GM12801 (cell line): ENCODE results near the gene PCAT6.

ENCODE experiments used
- CTCF ChIP-seq: IDR thresholded peaks from one replicate; pipeline ENCODE4 v1.5.1; 2011; ENCODE audit warnings: control low read depth; ENCODE audit not compliant: insufficient read length; ENCODE audit errors: extremely low read depth

The PCAT6 gene

GRCh38 chr1:202837746-202838262 lies 27.1 kb downstream of the PCAT6 start:
- no peak for TF ChIP-seq CTCF

GRCh38 chr1:202843081-202843480 lies 32.3 kb downstream of the PCAT6 start:
- TF ChIP-seq CTCF, result no peak

GRCh38 chr1:202844259-202844658 lies 33.5 kb downstream of the PCAT6 start:
- TF ChIP-seq CTCF, result no peak

- no peak for TF ChIP-seq CTCF
Observed at GRCh38 chr1:202844935-202845334, 34.2 kb downstream of the PCAT6 start.

- TF ChIP-seq CTCF, result no peak
Observed at GRCh38 chr1:202848191-202848542, 37.4 kb downstream of the PCAT6 start.

- TF ChIP-seq CTCF, result no peak
Observed at GRCh38 chr1:202850593-202851362, 40.0 kb downstream of the PCAT6 start.

- TF ChIP-seq CTCF, result no peak
Observed at GRCh38 chr1:202852163-202852904, 41.6 kb downstream of the PCAT6 start.
